Inferior parietal cortex (tissue), 1 donor: ENCODE measurements around the gene AKR1C1.
"Not testable (repeated sequence)": the region's sequence is repeated elsewhere in the genome, so short reads cannot be mapped to it uniquely, and the experiment has no call there.

Experiments
- DNase-seq: peaks from one replicate; pipeline ENCODE4 v3.0.0-alpha.2; 2016; ENCODE audit errors: extremely low spot score

The AKR1C1 gene

DNA sequence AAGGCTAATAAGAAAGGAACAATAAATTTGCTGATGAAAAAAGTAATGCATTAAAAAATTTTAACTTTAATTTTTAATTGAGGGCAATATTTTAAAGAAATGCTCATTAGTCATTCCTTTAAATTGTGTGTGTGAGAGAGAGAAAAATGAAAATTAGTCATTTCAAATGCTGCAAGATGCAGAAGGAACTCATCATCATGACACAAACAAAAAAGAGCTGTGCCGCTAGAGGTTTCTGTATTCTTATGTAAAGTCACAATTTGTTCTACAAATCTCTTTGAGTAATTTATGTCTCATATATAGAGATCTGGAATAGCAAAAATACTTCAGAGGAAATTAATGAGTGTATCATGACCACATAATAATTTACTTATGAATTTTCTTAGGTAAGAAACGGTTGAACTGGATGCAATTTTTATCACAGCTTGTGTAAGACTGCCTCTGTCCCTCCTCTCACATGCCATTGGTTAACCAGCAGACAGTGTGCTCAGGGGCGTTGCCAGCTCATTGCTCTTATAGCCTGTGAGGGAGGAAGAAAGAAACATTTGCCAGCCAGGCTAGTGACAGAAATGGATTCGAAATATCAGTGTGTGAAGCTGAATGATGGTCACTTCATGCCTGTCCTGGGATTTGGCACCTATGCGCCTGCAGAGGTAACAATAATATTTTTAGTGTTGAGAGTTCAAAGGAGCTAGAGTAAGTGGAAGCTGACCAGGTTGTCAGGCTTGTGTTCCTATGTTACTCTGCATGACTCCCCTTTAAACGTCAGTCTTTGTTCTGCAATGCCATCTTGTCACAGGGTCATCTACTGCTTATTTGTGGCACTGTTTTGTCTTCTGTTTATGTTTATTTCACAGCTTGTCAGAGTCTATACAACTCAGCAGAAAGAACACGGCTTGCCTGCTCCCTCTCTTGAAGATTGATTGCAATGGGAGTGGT lies at the start of gene AKR1C1:
AKR1C1 (plus strand) TSS at position 540 of the 939 bp plus-strand sequence; CDS start at position 570, 30 bp downstream.
- DNase-seq, result not testable (repeated sequence)

DNA sequence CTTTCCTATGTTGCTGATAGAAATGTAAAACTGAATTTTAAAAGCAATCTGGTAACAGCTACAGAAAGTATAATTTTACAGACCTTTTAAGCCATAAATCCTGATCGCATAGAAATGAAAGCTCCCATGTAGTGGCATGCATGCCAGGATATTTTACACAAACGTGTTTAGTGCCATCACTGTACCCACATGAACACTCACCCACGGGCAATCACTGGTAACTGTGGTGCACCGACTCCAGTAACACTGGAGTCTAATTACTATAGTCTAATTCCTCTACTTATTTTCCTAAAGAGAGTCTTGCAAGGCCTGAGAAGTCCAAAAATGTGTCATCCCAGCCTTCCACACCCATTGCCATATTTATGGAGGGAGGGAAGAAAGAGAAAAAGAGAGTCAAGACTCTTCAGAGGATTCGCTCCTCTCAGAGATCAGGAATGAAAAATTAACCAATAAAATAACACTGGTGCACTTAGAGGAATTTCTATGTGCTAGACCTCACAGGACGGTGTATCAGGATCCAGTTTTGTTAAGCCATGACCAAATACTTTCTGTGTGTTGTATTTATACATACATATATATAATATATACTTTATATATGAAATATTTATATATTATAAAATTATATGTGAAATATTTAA lies 48.9 kb upstream of the AKR1C1 start:
- DNase-seq, result no peak

DNA sequence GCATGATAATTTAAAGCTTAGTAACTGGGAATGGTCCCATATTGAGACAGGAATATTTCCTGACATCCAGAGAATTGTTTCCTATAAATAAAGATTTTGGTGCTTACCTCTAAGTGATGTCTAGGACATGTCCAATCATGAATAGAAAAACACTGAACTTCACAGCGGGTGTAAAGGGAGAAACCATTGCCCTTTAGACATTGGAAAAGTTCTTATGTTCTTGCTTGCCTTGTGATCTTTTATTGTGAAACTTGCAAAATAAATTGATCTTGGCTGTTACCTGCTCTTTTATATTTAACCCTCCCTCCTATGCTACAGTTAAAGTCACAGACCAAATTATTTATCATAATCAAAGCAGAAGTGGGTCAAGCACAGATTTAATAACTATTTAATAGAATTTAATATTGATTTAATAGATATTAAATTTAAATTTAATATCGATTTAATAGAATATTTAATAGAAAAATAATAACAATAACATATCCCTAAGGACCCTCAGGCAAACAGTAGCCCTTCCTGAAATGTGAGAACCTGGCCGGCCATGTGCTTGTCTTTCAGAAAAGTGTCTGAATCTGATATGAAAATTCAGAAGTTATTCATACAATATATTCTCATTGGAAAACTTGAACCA lies 47.0 kb upstream of the AKR1C1 start:
- DNase-seq, result no peak

DNA sequence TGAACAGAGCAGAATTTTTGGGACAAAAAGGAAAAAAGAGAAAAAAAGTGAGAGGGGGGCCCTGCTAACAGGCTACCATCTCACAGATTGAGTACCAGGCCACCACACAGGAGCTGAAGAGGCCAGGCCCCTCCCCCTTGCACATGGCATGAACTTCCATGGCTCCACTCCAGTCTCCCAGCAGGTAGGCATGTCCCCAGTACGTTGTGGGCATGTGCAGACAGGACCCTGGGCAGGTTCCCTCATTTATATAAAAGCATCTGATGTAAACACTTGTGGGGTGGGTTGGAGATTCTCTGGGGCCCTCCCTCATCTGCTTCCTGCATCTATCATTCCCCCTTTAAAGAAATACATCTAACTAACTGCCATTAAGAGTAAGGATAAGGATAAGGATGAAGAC lies 45.0 kb upstream of the AKR1C1 start:
- no peak for DNase-seq

DNA sequence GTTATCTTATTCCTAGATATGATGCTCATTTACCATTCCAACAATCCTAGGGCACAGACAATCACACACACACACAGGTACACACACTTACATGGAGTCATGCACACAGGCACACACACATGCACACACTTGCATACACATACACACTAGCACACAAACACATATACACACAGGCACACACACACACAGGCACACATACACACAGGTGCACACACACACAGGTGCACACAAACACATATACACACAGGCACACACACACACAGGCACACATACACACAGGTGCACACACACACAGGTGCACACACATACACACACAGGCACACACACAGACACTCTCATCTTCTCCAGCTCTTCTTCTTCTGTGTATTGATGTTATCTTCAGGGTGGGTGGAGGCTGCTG lies 38.7 kb upstream of the AKR1C1 start:
- DNase-seq, result not testable (repeated sequence)

DNA sequence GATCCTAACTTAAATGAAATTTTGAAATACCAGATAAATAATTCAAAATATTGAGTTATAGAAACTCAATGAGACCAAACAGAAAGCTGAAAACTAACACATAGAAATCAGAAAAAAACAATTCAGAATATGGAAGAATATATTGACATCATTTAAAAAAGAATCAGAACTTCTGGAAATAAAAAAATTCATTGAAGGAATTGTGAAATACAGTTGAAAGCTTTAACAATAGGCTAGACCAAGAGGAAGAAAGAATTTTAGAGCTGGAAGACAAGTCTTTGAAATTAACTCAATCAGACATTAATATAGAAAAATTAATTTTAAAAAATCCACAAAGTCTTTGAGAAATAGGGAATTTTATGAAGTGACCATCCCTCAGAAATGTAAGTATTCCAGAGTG lies 36.8 kb upstream of the AKR1C1 start:
- no peak for DNase-seq

DNA sequence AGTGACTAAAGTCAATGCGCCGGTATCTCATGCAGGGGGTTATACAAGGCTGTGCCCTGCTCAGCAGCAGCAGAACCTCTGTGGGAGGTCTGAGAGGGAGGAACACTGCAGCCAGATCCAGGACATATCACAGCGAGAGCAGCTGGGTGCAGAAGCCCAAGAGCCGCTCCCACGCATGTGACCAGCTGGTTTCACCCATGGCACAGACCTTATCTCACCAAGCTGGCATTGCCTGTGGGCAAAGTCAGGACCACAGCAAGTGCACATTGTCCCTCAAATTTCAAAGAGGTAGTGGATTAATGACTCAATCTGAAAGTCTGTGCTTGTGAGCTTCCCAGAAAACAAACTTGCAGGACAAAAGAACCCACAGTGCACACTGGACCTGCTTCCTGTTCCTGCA lies 31.6 kb upstream of the AKR1C1 start:
- DNase-seq, result no peak

DNA sequence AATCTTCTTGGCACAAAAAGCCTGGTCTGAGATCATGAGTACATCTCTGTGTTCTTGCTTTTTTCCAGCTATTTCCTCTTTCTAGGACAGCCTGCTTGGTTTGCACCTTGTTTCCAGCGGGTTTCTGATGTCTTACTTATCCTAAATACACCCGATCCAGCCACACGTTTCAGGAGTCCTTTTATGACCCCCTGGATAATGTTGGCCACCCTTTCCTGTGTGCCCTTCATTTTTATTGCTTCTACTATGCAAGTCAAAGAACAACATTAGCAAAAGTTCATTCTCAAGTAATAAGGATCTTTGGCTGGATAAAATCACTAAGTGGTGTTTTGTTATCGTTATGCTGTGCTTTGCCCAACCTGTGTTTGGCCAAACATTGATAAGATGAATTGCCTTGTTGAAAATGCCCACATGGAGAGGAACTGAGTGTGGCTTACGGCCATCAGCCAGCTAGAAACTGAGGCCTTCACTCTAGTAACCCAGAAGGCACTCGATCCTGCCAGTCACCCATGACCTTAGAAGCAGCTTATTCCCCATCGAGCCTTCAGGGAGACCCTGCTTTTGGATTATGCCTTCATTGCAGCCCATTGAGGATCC lies 28.7 kb upstream of the AKR1C1 start:
- no peak for DNase-seq

DNA sequence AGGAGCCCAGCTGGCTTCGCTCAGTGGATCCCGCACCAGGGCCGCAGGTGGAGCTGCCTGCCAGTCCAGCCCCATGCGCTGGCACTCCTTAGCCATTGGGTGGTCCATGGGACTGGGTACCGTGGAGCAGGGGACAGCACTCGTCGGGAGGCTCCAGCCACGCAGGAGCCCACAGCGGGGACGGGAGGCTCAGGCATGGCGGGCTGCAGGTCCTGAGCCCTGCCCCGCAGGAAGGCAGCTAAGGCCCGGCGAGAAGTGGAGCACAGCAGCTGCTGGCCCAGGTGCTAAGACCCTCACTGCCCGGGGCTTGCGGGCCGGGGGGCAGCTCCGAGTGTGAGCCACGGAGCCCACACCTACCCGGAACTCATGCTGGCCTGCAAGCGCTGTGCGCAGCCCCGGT lies 25.9 kb upstream of the AKR1C1 start:
- DNase-seq, result no peak

DNA sequence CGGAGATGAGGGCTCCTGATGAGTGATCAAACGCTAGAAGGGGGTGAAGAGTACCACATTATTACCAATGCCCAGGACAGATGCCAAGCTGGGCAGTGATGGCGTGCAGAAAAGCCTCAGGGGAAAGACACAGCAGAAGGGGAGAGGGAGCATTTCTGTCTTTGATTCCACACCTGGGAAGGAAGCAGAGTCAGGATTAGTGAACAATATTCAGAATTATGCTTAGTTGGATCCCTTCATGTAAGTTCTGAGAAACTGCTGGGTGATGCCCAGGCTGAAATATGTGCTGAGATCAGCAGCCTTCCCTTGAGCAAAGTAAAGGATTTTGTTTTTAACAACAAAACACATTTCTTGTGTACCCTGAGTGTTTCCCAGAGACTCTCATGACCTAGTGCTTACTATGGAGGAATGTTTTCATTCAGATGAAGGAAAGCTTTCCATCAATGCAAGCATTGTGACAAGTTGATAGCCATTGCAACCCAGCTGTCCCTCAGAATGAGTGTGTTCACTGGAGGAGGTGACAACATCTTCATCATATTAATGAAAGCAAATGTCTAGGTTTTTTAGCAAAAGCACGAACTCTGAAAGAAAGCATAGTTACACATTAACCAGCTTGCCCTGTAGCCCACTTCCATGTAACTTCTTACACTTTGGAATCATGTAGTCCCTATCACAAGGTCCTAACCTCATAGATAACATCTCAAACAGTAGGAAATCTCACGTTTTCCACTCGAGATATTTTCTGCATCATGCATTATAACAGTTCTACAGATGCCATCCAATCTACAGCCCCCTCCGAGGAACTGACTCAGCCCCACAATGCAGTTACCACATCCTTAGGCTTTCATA lies 23.8 kb upstream of the AKR1C1 start:
- no peak for DNase-seq

DNA sequence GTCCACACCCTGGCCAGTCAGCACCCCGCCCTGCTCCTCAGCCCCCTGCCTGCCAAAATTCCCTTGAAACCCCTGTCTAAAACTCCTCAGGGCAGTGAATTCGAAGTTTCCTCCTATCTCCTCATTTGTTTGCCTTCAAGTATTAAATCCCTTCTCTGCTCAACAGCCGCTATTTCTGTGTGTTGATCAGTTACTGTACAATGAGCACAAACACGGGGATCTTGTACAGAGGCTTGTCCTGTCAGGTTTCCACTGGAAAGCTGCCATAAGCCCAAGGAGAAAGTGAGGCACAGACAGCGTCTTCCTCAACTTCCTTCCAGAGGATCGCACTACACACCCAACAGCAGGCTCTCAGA lies 23.2 kb upstream of the AKR1C1 start:
- DNase-seq, result not testable (repeated sequence)

DNA sequence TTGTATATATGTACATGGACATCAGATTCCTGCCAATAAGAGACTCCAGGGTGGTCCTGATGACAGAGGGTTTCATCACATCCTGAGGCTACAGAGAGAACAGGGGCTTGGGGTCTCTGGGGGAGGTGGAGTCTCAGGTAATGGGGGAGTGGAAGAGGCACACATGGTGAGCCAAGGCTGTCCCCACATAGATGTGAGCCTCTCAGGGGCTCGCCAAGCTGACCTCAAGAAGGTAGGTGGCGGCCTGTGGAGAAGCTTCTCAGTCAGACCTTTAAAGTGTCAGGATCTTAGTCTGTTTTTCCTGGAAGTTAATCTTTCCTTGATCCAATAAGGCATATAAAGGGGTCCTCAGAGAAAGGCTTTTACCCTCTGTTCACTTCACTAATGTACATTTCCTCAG lies 22.3 kb upstream of the AKR1C1 start:
- DNase-seq, result not testable (repeated sequence)

DNA sequence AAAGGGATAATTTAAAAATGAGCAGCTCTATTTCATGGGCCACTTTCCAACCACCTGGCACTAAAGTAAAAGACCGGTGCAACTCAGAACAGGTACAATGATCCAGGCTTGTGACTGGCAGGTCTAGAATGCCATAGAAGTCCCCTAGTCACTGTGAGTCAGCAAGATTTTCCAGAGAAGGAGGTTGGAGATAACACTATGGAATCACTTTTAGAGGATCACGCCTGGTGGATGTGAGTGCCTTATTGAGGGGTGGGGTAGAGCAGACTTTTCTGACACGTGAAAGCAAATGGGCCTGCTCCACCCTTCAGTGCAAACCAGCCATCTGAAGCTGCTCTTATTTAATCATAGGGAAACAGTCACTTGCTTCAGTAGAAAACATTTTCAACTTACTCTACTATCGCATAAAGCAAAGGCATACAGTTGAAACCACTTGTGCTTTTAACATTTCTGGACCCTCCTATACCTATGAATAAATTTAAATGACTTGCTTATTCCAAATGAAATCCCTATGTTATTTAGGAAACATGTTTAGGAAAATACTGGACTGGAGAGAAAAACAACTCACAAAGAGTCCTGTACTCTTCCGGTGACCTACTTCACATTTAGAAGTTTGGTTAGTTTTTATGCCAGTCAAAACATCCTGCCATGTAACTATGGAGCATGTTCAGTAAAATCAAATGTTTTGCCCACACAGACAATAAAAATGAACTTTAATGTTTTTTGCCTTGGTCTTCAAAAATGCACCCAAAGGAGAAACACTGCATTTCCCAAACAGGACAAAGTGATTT lies 21.5 kb upstream of the AKR1C1 start:
- peak; percentile 7 for DNase-seq

DNA sequence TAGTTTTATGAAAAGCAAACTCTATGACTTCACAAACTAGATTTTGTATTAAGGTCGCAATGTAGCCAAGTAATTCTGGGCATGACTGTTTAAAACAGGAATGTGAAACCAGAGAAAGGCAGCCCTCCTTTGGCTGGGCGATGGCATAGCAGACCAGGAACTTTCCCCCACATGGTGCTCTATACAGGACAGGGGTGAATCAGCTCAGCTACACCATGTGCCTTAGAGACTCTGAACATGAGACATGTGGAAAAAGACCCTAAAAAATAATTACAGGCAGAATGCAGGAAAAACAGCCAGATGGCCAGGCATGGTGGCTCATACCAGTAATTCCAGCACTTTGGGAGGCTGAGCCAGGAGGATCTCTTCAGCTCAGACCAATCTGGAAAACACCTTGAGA lies 20.3 kb upstream of the AKR1C1 start:
- DNase-seq, result not testable (repeated sequence)

DNA sequence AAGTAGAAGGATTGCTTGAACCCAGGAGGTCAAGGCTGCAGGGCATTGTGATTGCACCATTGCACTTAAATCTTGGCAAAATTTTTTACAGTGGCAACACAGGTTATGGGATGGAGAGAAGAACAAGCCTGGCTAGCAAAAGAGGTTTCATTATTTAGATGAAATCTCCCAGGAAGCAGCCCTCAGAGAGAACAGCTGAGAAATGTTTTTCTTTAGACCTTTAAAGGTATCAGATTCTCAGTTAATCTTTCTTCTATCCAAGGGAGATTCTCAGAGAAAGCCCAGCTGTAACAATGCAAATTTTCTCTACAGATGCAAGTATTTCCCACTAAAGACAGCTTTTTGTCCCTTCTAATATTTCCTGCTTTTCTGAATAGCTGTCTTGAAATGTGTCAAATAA lies 19.8 kb upstream of the AKR1C1 start:
- DNase-seq, result not testable (repeated sequence)

DNA sequence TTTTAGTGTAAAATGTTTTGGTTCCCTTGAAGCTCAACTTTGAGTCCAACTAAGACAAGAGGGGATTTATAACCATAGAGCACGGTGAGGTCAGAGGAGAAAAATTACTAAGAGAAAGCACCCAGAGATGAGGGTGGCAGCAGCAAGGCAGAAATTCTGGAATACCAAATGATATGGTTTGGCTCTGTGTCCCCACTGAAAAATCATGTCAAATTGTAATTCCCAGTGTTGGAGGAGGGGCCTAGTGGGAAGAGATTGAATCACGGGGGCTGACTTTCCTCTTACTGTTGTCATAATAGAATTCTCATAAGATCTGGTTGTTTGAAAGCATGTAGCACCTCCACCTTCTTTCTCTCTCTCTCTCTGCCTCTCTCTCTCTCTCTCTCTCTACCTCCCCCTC lies 19.4 kb upstream of the AKR1C1 start:
- no peak for DNase-seq

DNA sequence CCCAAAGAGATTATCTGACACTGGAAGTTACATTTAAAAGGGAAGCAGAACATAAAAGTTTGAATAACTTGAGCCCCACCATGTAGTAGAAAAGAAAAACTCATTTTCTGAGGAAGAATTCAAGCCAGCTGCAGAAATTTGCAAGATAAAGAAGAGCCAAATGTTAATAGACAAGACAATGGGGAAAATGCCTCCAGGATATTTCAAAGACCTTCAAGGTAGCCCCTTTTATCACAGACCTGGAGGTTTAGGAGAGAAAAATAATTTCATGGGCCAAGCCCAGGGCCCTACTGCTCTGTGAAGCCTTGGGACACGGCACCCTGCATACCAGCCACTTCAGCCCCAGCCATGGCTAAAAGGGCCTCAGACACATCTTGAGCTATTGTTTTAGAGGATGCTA lies 18.4 kb upstream of the AKR1C1 start:
- no peak for DNase-seq

DNA sequence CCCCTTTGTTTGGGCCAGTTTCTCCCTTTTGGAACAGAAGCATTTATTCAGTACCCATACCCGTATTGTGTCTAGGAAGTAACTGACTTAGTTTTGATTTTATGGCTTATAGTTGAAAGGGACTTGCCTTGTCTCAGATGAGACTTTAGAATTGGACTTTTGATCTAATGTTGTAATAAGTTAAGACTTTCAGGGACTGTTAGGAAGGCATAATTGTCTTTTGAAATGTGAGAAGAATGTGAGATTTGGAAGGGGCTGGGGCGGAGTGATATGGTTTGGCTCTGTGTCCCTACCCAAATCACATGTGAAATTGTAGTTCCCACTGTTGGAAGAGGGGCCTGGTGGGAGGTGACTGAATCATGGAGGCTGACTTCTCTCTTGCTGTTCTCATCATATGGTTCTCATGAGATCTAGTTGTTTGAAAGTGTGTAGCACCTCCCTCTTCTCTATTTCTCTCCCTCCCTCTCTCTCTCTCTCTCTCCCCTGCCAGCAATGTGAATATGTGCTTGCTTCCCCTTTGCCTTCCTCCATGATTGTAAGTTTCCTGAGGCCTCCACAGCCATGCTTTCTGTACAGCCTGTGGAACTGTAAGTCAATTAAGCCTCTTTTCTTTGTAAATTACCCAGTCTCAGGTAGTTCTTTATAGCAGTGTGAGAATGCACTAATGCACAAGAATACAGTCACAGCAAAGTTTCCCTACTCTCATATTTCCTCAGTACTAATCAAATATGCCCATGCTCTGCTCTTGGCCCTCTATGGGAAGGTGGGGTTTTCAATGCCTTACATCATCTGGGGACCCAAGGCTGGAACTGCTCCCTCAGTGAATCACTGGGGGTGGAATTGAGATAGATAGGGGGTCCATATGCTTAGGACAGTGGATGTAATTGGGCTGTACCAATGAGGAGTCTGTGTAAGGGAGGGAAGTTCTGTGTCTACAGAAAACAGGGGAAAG lies 17.2 kb upstream of the AKR1C1 start:
- DNase-seq, result no peak

DNA sequence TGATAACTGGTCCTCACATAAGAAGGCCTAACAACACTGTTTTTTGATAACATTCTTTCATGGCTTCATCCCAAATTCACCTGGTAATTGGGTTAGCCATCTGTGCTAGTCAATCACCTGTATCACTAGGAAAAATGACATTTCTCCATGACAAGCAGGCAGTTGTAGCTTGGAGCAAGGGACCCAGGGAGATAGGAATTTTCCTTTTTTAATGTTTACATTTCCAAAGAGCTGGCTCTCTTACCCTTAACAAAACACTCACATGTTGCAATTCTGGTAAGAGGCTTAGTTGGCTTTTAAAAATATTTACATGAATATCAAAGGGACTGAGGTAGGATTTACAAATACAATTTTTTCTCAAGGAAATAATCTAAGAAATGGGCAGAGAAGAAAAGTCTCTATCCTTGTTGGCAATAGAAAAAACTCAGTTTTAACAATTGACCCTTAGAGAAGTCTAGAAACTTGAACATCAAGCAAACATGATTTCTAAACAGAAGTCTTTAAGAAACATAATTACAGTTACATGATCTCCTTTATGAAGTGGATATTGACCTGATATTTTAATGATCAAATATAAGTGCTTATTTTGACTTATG lies 16.1 kb upstream of the AKR1C1 start:
- DNase-seq, result no peak
